ENCODE results near the gene CACNG4.

CACNG4 gene

GRCh38 chr17:66996926-66997325 lies 32.4 kb downstream of the CACNG4 start:
- no peak overlapping the region for H3K4me3 ChIP-seq (ENCODE audit: low read length)
- TF ChIP-seq, protein P1, sequence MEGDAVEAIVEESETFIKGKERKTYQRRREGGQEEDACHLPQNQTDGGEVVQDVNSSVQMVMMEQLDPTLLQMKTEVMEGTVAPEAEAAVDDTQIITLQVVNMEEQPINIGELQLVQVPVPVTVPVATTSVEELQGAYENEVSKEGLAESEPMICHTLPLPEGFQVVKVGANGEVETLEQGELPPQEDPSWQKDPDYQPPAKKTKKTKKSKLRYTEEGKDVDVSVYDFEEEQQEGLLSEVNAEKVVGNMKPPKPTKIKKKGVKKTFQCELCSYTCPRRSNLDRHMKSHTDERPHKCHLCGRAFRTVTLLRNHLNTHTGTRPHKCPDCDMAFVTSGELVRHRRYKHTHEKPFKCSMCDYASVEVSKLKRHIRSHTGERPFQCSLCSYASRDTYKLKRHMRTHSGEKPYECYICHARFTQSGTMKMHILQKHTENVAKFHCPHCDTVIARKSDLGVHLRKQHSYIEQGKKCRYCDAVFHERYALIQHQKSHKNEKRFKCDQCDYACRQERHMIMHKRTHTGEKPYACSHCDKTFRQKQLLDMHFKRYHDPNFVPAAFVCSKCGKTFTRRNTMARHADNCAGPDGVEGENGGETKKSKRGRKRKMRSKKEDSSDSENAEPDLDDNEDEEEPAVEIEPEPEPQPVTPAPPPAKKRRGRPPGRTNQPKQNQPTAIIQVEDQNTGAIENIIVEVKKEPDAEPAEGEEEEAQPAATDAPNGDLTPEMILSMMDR (conservative IDR thresholded peaks at IDR 0.05; ENCODE audit: low read length): no peak
- DNase-seq (ENCODE audit: low read depth): no peak

DNA sequence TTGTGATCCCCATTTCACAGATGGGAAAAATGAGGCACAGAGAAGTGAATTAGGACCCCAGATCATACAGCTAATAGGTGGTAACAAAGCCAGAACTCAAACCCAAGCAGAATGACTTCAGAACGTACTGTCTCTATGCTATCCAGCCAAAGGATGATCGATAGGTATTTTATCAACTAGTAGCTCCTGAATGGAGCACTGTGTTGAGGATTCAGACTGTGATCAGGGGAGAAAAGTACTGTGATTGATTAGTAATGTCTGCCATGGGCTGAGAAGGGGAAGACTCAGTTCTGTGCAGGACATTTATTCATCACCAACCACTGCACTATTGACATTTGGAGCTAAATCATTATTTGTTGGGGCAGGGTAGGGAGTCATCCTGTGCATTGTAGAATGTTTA lies 38.7 kb downstream of the CACNG4 start:
- no peak for DNase-seq (ENCODE audit: low read depth)
- TF ChIP-seq, protein P1 (conservative IDR thresholded peaks at IDR 0.05; ENCODE audit: low read length): no peak

DNA sequence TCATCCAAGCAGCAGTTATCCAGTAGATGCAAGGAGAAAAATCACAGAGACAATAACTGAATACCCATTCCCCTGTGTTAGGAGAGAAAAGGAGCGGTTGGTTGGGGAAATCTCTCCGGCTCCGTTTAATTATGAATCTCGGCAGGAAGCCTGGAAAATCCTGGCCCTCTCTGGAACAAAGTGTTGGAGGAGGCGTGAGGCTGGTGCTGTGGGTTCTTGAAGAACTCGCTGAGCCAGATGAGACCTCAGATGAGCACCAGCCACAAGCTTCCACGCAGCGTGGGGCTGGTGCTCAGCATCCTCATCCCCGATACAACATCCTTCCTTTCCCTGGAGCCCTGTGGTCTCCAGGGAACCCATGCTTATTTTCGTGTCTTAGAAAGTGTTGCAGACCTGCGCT lies 39.7 kb downstream of the CACNG4 start:
- DNase-seq (ENCODE audit: low read depth): no peak
- H3K4me3 ChIP-seq (ENCODE audit: low read length): no peak overlapping the region
- TF ChIP-seq, protein P1 (conservative IDR thresholded peaks at IDR 0.05; ENCODE audit: low read length): no peak

More for the DNA sequence above, 38.7 kb downstream of the CACNG4 start:
- no peak overlapping the region for H3K4me3 ChIP-seq (ENCODE audit: low read length)

- DNase-seq (ENCODE audit: low read depth): no peak
- TF ChIP-seq, protein P1 (conservative IDR thresholded peaks at IDR 0.05; ENCODE audit: low read length): no peak
- H3K4me3 ChIP-seq (ENCODE audit: low read length): no peak overlapping the region
These were observed 42.8 kb downstream of the CACNG4 start for GRCh38 chr17:67007266-67007665.

DNA sequence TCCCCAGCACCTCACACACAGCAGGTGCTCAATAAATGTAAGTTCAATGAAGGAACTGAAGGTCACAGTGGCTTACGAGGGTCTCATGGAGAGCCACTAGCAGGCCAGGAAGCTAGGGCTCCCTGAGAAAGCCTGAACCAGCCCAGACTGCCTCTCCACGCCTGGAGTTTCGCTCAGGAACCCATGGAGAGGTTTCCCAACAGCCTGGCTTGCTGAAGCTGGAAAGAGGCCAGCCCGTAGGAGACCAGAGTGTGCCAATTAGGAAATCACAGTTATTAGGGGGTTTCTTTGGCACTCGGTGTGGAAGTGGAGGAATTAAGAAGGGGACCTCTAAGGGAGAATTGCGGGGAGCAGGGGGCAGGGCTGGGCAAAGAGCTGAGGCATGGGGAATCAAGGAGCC lies 43.6 kb downstream of the CACNG4 start:
- TF ChIP-seq, protein P1 (conservative IDR thresholded peaks at IDR 0.05; ENCODE audit: low read length): no peak
- H3K4me3 ChIP-seq (ENCODE audit: low read length): no peak overlapping the region
- no peak for DNase-seq (ENCODE audit: low read depth)

GRCh38 chr17:67011527-67012175 lies 47.1 kb downstream of the CACNG4 start:
- DNase-seq (ENCODE audit: low read depth): no peak
- TF ChIP-seq, protein P1 (conservative IDR thresholded peaks at IDR 0.05; ENCODE audit: low read length): no peak
- no peak overlapping the region for H3K4me3 ChIP-seq (ENCODE audit: low read length)

GRCh38 chr17:67013891-67014290 lies 49.4 kb downstream of the CACNG4 start:
- DNase-seq (ENCODE audit: low read depth): no peak
- H3K4me3 ChIP-seq (ENCODE audit: low read length): no peak overlapping the region
- TF ChIP-seq, protein P1 (conservative IDR thresholded peaks at IDR 0.05; ENCODE audit: low read length): no peak
